ENCODE results near the gene ABCA6.

Gene ABCA6

GRCh38 chr17:69064001-69064400 is 77.7 kb downstream of the ABCA6 start:
- Histone ChIP-seq H3K9me3 (no peaks in the 10 kb centered on the region), H3K4me1 (ENCODE audit: control insufficient read depth in 1 of 2, insufficient read depth in 1 of 2, low read depth in 1 of 2, low read length in 1 of 2) (peaks cover 3 to 13% of the 10 kb centered on the region in 2 experiments), H3K36me3 (no peaks in the 10 kb centered on the region), H3K27ac (peak overlapping the region; percentile 7), H3K27me3 (no peaks in the 10 kb centered on the region), H3K4me3 (ENCODE audit: low read depth in 1 of 2, low read length in 1 of 2) (no peak overlapping the region)
- TF ChIP-seq CTCF (IDR thresholded peaks at IDR 0.05), result no peak

GRCh38 chr17:69062860-69063581 is 78.7 kb downstream of the ABCA6 start:
- no peaks in the 10 kb centered on the region for H3K27me3 ChIP-seq
- H3K4me3 ChIP-seq (ENCODE audit: low read depth in 1 of 2, low read length in 1 of 2), result no peak overlapping the region
- no peaks in the 10 kb centered on the region for H3K9me3 ChIP-seq
- TF ChIP-seq CTCF (IDR thresholded peaks at IDR 0.05), result no peak
- H3K27ac ChIP-seq, result no peak overlapping the region
- H3K4me1 ChIP-seq (ENCODE audit: control insufficient read depth in 1 of 2, insufficient read depth in 1 of 2, low read depth in 1 of 2, low read length in 1 of 2), result peaks cover 3 to 13% of the 10 kb centered on the region in 2 experiments
- no peaks in the 10 kb centered on the region for H3K36me3 ChIP-seq

- Histone ChIP-seq H3K9me3 (no peaks in the 10 kb centered on the region), H3K27ac (no peak overlapping the region), H3K4me3 (ENCODE audit: low read depth in 1 of 2, low read length in 1 of 2) (no peak overlapping the region), H3K4me1 (ENCODE audit: control insufficient read depth in 1 of 2, insufficient read depth in 1 of 2, low read depth in 1 of 2, low read length in 1 of 2) (peaks cover 3 to 13% of the 10 kb centered on the region in 2 experiments), H3K36me3 (no peaks in the 10 kb centered on the region), H3K27me3 (no peaks in the 10 kb centered on the region)
- TF ChIP-seq CTCF (IDR thresholded peaks at IDR 0.05), result no peak
Measured at GRCh38 chr17:69061721-69062556, 79.8 kb downstream of the ABCA6 start.

- Histone ChIP-seq H3K27ac (no peak within 1 kb of the TSS), H3K27me3 (no peaks in the 10 kb centered on the region), H3K4me1 (ENCODE audit: control insufficient read depth in 1 of 2, insufficient read depth in 1 of 2, low read depth in 1 of 2, low read length in 1 of 2) (peaks cover 0 to 2% of the 10 kb centered on the region in 2 experiments), H3K36me3 (no peaks in the 10 kb centered on the region), H3K4me3 (ENCODE audit: low read depth in 1 of 2, low read length in 1 of 2) (no peak within 1 kb of the TSS), H3K9me3 (no peaks in the 10 kb centered on the region)
- TF ChIP-seq CTCF (IDR thresholded peaks at IDR 0.05), result no peak
Measured at GRCh38 chr17:69060822-69061221, 80.9 kb downstream of the ABCA6 start, which contains the start of gene ABCA9. Gene ABCA9, minus strand, starts transcription at chr17:69060927. Its CDS starts 9,801 bp downstream, at chr17:69051126.

- H3K27me3 ChIP-seq, result no peaks in the 10 kb centered on the region
- H3K27ac ChIP-seq, result no peak overlapping the region
- H3K4me3 ChIP-seq (ENCODE audit: low read depth in 1 of 2, low read length in 1 of 2), result no peak overlapping the region
- TF ChIP-seq CTCF (IDR thresholded peaks at IDR 0.05), result no peak
- H3K4me1 ChIP-seq (ENCODE audit: control insufficient read depth in 1 of 2, insufficient read depth in 1 of 2, low read depth in 1 of 2, low read length in 1 of 2), result no peaks in the 10 kb centered on the region
- H3K9me3 ChIP-seq, result no peaks in the 10 kb centered on the region
- no peaks in the 10 kb centered on the region for H3K36me3 ChIP-seq
Measured at GRCh38 chr17:69059458-69060175, 82.1 kb downstream of the ABCA6 start.

Measured in neutrophil (primary cell).